IPS DF 4.7 (cell line): ENCODE data around the gene POLN.

Source experiments
- DNase-seq: peaks from one replicate; pipeline ENCODE4 v3.0.0-alpha.2; 2013; ENCODE audit warnings: low spot score; ENCODE audit errors: extremely low read depth

The POLN gene

DNA sequence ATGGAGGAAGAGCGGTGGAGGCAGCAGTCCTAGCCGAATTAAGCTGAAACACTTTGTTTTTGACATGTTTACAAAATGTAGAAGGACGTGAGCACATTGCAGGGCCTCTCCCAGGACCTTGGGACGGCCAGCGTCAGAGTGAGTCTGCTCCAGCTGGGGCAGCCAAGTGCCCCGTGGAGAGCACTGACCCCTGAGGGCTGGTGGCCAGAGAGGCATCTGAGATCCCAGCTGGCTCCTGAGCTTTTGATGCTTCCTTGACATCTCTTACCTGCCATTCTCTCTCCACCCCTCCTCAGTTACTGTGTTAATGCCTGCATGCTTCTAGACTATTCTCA, 158.1 kb downstream of the POLN start:
- DNase-seq: no peak

DNA sequence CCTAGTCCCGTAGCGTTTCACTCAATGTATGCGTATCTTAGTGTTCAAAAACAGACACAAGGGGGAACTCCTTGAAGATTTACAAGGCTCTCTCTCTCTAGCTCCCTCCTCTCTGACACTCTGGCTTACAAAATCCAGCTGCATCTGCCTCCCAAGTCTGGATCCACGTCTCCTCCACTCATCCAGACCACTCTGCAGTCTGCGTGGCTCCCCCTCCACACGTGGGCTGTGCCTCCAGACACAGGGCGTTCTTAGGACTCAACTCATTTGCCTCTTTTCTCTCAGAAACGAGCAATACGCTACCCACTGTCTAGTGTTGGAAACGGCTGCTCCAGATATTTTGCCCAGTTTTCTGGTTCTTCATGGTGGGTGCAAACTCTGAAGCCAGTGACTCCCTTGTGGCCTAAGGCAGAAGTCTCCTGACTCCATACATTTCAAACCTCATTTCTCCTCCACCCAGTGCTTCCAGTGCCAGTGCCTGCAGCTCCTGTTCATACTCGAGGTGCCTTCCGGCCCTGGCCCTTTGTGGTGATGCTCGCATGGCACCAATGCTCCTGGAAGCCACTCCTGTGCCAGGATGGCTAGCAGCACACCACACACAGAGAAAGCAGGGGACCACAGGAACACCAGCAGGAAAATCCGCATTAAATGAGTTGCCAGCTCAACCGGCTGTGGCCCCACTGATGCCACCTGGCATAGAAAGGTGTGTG, 158.7 kb downstream of the POLN start:
- DNase-seq: no peak

DNA sequence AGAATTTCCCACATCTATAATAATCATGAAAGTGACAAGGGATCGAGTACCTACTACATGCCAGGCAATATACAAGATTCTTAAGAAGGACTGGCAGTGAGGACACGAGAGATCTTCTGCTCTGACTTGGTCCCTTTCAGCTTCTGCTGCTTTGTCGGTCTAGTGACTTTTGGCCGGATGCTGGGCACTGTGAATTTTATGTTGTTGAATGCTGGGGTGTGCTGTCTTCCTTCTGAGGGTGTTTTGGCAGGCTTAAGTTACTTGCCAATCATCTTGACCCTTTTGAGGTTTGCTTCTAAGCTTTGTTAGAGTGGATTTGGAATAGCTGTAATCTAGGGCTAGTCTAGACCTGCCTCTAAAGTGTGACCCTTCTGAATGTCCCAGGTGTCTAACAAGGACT, 159.3 kb downstream of the POLN start:
- DNase-seq: no peak

- no peak for DNase-seq
Measured at GRCh38 chr4:2082118-2082517, 159.8 kb downstream of the POLN start.

DNA sequence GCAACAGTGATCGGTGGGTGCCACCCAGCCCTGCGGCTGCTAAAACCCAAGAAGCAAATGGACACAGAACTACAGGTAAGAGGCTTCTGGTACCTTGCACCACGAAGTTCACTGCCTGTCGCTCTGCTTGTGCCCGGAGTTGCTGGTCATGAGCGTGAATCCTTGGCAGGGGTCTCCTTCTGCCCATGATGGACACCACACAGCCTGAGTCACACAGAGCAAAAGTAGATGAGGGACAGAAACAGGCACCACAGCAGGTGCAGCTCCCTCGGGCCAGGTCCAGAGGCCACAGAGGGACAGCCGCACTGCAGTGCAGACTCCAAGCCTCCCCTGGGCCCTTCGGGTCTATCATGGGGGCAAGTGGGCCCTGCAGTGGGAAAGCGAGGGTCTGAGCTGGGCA, 160.4 kb downstream of the POLN start:
- no peak for DNase-seq

- DNase-seq: no peak
Measured at GRCh38 chr4:2080429-2081300, 161.3 kb downstream of the POLN start.

DNA sequence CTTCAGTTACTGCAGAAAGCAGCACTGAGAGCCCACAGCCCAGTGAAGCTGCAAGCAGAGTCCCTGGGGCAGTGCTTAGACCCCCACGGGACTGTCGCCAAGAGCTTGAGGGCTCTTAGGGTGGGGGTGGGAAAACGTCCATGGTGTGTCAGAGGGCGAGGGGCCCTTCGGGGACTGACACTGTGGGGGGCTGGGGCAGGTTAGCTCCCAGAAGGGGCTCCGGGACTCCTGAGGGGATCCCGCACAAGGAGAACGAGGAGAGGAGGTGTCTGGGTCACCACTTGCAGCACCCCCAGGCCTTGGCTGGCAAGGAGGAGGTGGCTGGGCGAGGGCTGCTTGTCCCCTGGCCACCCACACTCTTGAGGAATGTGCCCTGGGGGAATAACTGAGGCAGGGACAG, 162.0 kb downstream of the POLN start:
- no peak for DNase-seq

DNA sequence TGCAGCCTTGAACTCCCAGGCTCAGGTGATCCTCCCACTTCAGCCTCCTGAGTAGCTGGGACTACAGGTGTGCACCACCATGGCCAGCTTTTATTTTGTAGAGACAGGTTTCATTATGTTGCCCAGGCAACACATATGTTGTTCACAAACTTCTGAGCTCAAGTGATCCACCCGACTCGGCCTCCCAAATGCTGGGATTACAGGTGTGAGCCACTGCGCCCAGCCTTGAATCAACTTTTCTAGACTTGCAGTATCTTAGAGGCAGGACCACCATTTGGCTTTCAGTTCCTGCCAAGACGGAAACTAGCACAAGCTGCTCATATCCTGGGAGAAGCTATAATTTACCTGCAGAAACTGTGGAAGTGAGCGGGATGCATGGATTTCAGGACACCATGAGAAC, 162.9 kb downstream of the POLN start:
- no peak for DNase-seq

- DNase-seq: no peak
Measured at GRCh38 chr4:2078584-2078983, 163.3 kb downstream of the POLN start.

GRCh38 chr4:2077537-2078460, 164.1 kb downstream of the POLN start:
- DNase-seq: no peak

DNA sequence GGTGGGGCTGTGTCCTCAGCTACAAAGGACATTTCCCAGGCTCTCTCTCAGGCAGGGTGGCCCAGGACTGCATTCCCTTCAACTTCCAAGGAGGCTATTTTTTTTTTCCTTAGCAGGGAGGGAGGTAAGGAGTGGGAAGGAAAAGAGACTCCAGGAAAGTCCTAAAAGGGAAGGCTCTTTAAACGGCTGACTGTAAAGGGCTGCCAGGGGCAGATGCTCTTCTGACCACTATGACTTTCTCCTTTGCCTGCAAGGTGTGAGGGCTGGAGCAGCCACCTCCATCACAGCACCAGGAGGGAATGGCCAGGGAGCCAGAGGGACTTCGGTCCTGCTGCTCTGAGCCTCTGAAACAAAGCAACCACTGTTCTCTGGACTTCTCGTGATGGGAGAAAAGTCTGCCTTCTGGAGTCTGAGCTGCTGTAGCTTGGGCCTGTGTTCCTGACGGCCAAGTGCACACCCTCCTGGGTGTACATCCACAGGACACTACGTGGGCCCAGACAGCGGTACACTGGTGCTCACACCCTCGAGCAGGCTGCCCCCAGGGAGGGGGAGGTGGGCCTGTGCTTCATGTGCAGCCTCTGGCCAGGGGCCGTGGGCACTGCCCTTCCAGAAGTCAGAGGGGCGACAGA, 164.9 kb downstream of the POLN start:
- DNase-seq: no peak

DNA sequence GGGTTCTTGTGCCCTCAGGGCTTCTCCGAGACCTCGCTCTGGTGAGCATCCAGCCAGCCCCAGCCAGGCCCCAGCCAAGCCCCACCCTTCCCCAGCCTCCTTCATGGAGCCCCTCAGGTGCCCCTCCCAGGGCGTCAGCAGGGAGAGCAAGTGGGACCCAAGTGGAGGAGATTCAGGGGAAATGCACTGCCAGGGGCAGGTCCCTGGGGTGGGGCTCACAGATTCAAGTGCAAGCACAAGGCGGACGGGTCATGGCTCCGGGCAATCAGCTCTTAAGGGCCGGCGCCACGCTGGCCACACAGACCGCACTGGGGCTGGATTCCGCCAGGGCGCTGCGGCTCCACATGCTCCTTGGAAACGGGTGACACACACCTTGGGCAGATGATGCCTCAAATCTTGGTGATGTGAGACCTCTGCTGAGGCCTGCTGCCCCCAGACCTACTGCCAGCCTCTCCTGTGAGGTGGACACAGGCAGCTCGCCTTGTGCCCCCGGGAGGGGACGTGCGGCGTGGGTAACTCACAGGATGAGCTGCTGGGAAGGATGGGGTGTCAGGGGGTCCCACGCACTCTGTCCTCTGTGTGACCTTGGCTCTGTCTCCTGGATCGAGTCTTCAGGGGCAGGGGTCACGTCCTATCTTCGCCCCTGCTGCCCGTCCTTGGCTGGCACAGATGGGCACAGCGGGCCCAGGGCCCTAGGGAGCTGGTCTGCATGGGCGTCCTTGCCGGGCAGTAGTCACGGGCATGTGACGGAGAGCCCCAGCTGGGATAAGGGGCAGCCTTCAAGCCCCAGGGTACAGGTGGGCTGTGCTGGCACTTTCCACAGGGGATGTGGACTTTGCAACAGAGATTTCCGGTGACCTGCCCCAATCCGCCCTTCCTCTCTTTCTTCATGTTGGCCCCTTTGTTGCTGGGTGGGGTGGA, 165.7 kb downstream of the POLN start:
- no peak for DNase-seq

- no peak for DNase-seq
Measured at GRCh38 chr4:2075171-2075986, 166.5 kb downstream of the POLN start.

- no peak for DNase-seq
Measured at GRCh38 chr4:2074588-2074987, 167.3 kb downstream of the POLN start.

DNA sequence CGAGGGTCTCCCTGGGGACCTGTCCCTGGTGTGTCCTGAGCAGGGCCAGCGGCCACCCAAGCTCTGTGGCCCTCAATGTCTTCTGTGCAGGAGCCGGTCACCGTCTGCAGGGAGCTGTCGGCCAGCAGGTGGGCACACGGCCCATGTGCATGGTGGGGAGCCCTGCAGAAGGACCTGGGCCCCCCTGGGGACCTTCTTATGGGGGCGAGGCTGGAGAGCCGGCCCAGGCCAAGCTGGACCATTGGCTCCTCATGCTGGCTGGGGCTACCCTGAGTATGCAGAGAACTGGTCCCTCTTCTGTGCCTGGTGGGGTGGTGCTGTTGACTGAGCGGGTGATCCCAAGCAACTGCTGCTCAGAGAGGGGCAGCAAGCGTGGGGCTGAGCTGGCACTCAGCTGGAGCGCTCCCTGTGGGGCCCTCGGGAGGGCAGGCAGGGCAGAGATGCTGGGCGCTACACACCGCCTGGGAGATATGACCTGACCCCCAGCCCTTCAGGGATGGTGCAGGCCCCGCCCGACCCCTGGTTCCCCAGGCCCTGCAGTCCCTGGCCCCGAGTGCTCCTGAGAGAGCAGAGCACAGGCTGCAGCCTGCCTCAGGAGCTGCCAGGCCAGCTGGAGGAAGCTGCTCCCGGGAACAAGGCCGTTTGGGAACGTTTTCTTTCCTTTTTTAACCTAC, 168.0 kb downstream of the POLN start:
- DNase-seq: no peak

DNA sequence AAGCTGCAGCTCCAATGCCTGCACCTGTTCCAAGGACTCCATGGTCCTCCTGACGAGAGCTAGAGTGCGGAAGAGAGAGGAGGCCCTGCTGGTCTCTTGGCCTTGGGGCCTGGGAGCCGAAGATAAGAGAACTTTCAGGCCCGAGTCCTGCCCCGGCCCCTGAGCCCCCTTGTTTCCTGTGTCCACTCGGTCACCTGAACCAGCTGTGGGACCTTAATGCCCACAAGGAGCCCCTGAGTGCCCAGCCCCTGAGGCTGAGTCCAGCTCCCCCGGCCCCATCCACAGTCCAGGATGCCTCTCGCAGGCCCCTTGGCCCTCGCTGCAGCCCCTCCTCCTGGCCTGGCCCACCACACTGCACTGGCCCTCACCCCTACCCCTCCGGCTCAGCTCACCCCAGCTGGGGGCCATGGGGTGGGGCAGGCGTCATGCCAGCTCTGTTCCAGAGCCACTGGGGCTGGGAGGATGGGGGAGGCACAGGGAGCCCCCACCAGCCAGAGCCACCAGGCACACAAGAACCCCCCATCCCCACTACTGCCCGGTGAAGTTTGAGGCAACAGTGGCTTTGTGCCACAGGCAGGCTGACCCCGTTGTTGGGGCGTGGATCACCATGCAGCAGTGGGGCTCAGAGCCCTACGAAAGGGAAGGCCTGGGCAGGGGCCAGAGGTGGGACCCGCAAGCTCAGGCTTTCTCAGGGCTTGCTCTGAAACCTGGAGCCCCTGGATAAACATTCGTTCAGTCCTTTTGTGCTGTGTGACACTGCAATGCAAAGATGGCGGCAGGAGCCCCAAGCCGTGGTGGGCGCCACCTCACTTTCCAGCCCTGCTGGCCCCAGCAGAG, 168.7 kb downstream of the POLN start:
- DNase-seq: no peak

- no peak for DNase-seq
Measured at GRCh38 chr4:2071912-2072867, 169.7 kb downstream of the POLN start.
